Liver (tissue), 3 donors: ENCODE data around the gene TCAIM.

ENCODE experiments used
- TAF1 ChIP-seq: conservative IDR thresholded peaks from 2 replicates; pipeline ENCODE4 v1.6.1; 2016; ENCODE audit warnings: antibody characterized with exemption, mild to moderate bottlenecking
- TF ChIP-seq, protein P1 (sequence below): fragments of 150-350 bp; IDR thresholded peaks from 2 replicates; pipeline ENCODE4 v1.5.1; 2017; ENCODE audit warnings: improper control_type of control experiment, low read depth, low read length; ENCODE audit not compliant: missing input control
- TF ChIP-seq, protein P2 (sequence below): IDR thresholded peaks from 2 replicates; pipeline ENCODE4 v1.6.1; 2016; ENCODE audit warnings: antibody characterized with exemption
- TF ChIP-seq, protein P3 (sequence below): IDR thresholded peaks from 2 replicates; pipeline ENCODE4 v1.6.1; 2016; ENCODE audit warnings: antibody characterized with exemption
- TF ChIP-seq, protein P4 (sequence below): IDR thresholded peaks from 2 replicates; pipeline ENCODE4 v1.6.1; 2016; ENCODE audit warnings: antibody characterized with exemption, mild to moderate bottlenecking
- donor health status: healthy.
- donor health status: healthy.

DNA sequence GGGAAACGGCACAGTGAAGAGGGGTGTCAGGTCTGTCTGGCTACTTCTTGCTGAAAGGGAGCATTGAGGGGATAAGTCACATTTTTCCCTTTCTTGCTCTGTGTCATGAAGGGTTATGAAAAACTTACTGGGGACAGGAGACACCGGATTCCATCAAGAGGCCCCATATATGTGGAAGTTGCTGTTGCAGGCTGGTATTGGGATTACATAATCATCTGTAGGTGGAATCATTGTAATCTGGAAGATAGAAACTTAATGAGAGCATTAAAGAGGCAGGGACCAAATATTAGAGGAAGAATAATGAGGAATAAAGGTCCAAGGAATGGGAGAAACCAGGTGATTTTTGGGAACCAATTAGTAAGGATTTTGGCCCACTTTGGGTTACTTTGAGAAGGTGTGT, 4.2 kb upstream of the TCAIM start:
- TF ChIP-seq, protein P1, sequence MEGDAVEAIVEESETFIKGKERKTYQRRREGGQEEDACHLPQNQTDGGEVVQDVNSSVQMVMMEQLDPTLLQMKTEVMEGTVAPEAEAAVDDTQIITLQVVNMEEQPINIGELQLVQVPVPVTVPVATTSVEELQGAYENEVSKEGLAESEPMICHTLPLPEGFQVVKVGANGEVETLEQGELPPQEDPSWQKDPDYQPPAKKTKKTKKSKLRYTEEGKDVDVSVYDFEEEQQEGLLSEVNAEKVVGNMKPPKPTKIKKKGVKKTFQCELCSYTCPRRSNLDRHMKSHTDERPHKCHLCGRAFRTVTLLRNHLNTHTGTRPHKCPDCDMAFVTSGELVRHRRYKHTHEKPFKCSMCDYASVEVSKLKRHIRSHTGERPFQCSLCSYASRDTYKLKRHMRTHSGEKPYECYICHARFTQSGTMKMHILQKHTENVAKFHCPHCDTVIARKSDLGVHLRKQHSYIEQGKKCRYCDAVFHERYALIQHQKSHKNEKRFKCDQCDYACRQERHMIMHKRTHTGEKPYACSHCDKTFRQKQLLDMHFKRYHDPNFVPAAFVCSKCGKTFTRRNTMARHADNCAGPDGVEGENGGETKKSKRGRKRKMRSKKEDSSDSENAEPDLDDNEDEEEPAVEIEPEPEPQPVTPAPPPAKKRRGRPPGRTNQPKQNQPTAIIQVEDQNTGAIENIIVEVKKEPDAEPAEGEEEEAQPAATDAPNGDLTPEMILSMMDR = no peak
- TF ChIP-seq, protein P2, sequence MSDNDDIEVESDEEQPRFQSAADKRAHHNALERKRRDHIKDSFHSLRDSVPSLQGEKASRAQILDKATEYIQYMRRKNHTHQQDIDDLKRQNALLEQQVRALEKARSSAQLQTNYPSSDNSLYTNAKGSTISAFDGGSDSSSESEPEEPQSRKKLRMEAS = no peak
- TF ChIP-seq, protein P3, sequence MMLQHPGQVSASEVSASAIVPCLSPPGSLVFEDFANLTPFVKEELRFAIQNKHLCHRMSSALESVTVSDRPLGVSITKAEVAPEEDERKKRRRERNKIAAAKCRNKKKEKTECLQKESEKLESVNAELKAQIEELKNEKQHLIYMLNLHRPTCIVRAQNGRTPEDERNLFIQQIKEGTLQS = no peak
- TF ChIP-seq, protein P4, sequence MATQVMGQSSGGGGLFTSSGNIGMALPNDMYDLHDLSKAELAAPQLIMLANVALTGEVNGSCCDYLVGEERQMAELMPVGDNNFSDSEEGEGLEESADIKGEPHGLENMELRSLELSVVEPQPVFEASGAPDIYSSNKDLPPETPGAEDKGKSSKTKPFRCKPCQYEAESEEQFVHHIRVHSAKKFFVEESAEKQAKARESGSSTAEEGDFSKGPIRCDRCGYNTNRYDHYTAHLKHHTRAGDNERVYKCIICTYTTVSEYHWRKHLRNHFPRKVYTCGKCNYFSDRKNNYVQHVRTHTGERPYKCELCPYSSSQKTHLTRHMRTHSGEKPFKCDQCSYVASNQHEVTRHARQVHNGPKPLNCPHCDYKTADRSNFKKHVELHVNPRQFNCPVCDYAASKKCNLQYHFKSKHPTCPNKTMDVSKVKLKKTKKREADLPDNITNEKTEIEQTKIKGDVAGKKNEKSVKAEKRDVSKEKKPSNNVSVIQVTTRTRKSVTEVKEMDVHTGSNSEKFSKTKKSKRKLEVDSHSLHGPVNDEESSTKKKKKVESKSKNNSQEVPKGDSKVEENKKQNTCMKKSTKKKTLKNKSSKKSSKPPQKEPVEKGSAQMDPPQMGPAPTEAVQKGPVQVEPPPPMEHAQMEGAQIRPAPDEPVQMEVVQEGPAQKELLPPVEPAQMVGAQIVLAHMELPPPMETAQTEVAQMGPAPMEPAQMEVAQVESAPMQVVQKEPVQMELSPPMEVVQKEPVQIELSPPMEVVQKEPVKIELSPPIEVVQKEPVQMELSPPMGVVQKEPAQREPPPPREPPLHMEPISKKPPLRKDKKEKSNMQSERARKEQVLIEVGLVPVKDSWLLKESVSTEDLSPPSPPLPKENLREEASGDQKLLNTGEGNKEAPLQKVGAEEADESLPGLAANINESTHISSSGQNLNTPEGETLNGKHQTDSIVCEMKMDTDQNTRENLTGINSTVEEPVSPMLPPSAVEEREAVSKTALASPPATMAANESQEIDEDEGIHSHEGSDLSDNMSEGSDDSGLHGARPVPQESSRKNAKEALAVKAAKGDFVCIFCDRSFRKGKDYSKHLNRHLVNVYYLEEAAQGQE = no peak
- no peak for TF ChIP-seq TAF1
